HG03558 (cell line): ENCODE results near the gene ANO8.

ENCODE experiments used
- ATAC-seq: cut with Tn5 transposase; IDR thresholded peaks from one replicate; pipeline ENCODE4 v1.9.1; 2021; ENCODE audit warnings: moderate number of reproducible peaks; ENCODE audit not compliant: unreplicated experiment; ENCODE audit errors: extremely low read depth

ANO8 gene

GRCh38 chr19:17329366-17330261 is 5.0 kb downstream of the ANO8 start:
- ATAC-seq: no peak

GRCh38 chr19:17328517-17329365 is 5.9 kb downstream of the ANO8 start:
- no peak for ATAC-seq

- no peak for ATAC-seq
Measured at GRCh38 chr19:17327654-17328516, 6.8 kb downstream of the ANO8 start.

- ATAC-seq: no peak
Measured at GRCh38 chr19:17327068-17327653, 7.5 kb downstream of the ANO8 start.

GRCh38 chr19:17326595-17326966 is 8.1 kb downstream of the ANO8 start:
- no peak for ATAC-seq

GRCh38 chr19:17325881-17326594 is 8.6 kb downstream of the ANO8 start:
- ATAC-seq: no peak

GRCh38 chr19:17325133-17325532 is 9.5 kb downstream of the ANO8 start:
- ATAC-seq: no peak

- no peak for ATAC-seq
Measured at GRCh38 chr19:17324357-17325114, 10.1 kb downstream of the ANO8 start.

GRCh38 chr19:17323964-17324332 is 10.7 kb downstream of the ANO8 start:
- no peak for ATAC-seq

- no peak for ATAC-seq
Measured at GRCh38 chr19:17323300-17323963, 11.2 kb downstream of the ANO8 start.

- ATAC-seq: no peak
Measured at GRCh38 chr19:17322854-17323253, 11.8 kb downstream of the ANO8 start.

- no peak for ATAC-seq
Measured at GRCh38 chr19:17321655-17322489, 12.8 kb downstream of the ANO8 start.

GRCh38 chr19:17320435-17320834 is 14.2 kb downstream of the ANO8 start:
- no peak for ATAC-seq

- no peak for ATAC-seq
Measured at GRCh38 chr19:17319473-17320238, 15.0 kb downstream of the ANO8 start.

- ATAC-seq: no peak
Measured at GRCh38 chr19:17318966-17319365, 15.7 kb downstream of the ANO8 start.

GRCh38 chr19:17314007-17314593 is 20.6 kb downstream of the ANO8 start:
- no peak for ATAC-seq
